ENCODE results near the gene P4HA2. TPM values are rescaled to one million over a fixed set of nuclear protein-coding genes. Genes with fewer than 3 reads are reported as not detected.

P4HA2 gene
- total and polyA plus RNA-seq, 9 of the 15 experiments (the other 6 are each of a cell fraction or from before 2014, with no cell fraction given) = 9.6 to 50.0 (median 12.7) TPM

- TF ChIP-seq REST (IDR thresholded peaks at IDR 0.05; ENCODE audit: borderline replicate concordance) (peak; percentile 71; the same call in 1 of the 2 replicates), REST (CRISPR knock-in tag; IDR thresholded peaks at IDR 0.05; ENCODE audit: low read depth) (no peak), FOXK2 (conservative IDR thresholded peaks at IDR 0.05 in 1 of 2, IDR thresholded peaks at IDR 0.05 in 1 of 2; ENCODE audit: low read depth in 2 of 2) (no peak; a peak in 1 of 4 replicates), PTTG1 (tag; IDR thresholded peaks at IDR 0.05; ENCODE audit: low read depth) (no peak), KLF16 (IDR thresholded peaks at IDR 0.05) (peak; percentile 56; the same call in 1 of the 2 replicates), ARID1B (IDR thresholded peaks at IDR 0.05) (peak; percentile 4; the same call in 1 of the 2 replicates), ZNF766 (CRISPR knock-in tag; conservative IDR thresholded peaks at IDR 0.05) (peak; percentile 66), ZNF384 (IDR thresholded peaks at IDR 0.05; ENCODE audit: low read depth, low read length) (peak; percentile 99), ZNF395 (CRISPR knock-in tag; IDR thresholded peaks at IDR 0.05) (no peak), YY1 (IDR thresholded peaks at IDR 0.05; ENCODE audit: borderline replicate concordance in 1 of 3, control insufficient read depth in 1 of 3, extremely low read depth in 1 of 3, insufficient read depth in 3 of 3, insufficient read length in 1 of 3, insufficient replicate concordance in 2 of 3, low read depth in 1 of 3, low read length in 2 of 3) (peak in 1 of 3 experiments; percentile 6), TEAD4 (IDR thresholded peaks at IDR 0.05; ENCODE audit: low read length) (peak; percentile 12; the same call in 1 of the 2 replicates), TEAD4 (CRISPR knock-in tag; IDR thresholded peaks at IDR 0.05; ENCODE audit: borderline replicate concordance) (no peak), ATF7 (IDR thresholded peaks at IDR 0.05) (peak; percentile 35; the same call in 1 of the 2 replicates), LCOR (CRISPR knock-in tag; IDR thresholded peaks at IDR 0.05) (0 out of 2 replicates have a peak, but pooled peaks have one; percentile 60), PREB (CRISPR knock-in tag; IDR thresholded peaks at IDR 0.05) (0 out of 2 replicates have a peak, but pooled peaks have one; percentile 38), ZC3H8 (IDR thresholded peaks at IDR 0.05) (no peak), FOSL1 (tag; conservative IDR thresholded peaks at IDR 0.05) (peak; percentile 47; the same call in 1 of the 2 replicates)
Observed at GRCh38 chr5:132180134-132180745, 47.4 kb downstream of the P4HA2 start (continued).

Measured in K562 (cell line).